Measurements from ENCODE around the gene ODAD4.

The ODAD4 gene

GRCh38 chr17:41892021-41892376 lies 38.4 kb upstream of the ODAD4 start:
- ChIA-PET POLR2A (interaction anchor here (1.0 kb wide), 1 partner anchor 341 kb away, joined by 3 read pairs; no protein-coding TSS in a partner anchor), CTCF (no interaction called here)
- no peak for TF ChIP-seq CTCF (IDR thresholded peaks at IDR 0.05; ENCODE audit: control extremely low read depth, extremely low read depth, low read depth, missing control alignments)
- DNase-seq (ENCODE audit: extremely low spot score), result no peak

- no peak for DNase-seq (ENCODE audit: extremely low spot score)
- POLR2A ChIA-PET, result no interaction called here
- CTCF ChIA-PET, result interaction anchor here (1.4 kb wide), 1 partner anchor 107 kb away, joined by 4 read pairs; the partner anchor contains the start of gene JUP
- no peak for TF ChIP-seq CTCF (IDR thresholded peaks at IDR 0.05; ENCODE audit: control extremely low read depth, extremely low read depth, low read depth, missing control alignments)
Observed at GRCh38 chr17:41893384-41893783, 37.0 kb upstream of the ODAD4 start.

- ChIA-PET POLR2A (interaction anchor here (0.6 kb wide), 1 partner anchor 953 kb away, joined by 3 read pairs; no protein-coding TSS in a partner anchor), CTCF (interaction anchor here (1.2 kb wide), 1 partner anchor 16 kb away, joined by 3 read pairs; no protein-coding TSS in a partner anchor)
- no peak for DNase-seq (ENCODE audit: extremely low spot score)
- TF ChIP-seq CTCF (IDR thresholded peaks at IDR 0.05; ENCODE audit: control extremely low read depth, extremely low read depth, low read depth, missing control alignments), result no peak
Observed at GRCh38 chr17:41894791-41895331, 35.6 kb upstream of the ODAD4 start.

GRCh38 chr17:41895617-41896016 lies 34.8 kb upstream of the ODAD4 start:
- no peak for TF ChIP-seq CTCF (IDR thresholded peaks at IDR 0.05; ENCODE audit: control extremely low read depth, extremely low read depth, low read depth, missing control alignments)
- CTCF ChIA-PET, result interaction anchor here (1.2 kb wide), 1 partner anchor 16 kb away, joined by 3 read pairs; no protein-coding TSS in a partner anchor
- DNase-seq (ENCODE audit: extremely low spot score), result no peak
- POLR2A ChIA-PET, result no interaction called here

GRCh38 chr17:41896726-41897125 lies 33.7 kb upstream of the ODAD4 start:
- DNase-seq (ENCODE audit: extremely low spot score), result no peak
- ChIA-PET POLR2A (no interaction called here), CTCF (no interaction called here)
- no peak for TF ChIP-seq CTCF (IDR thresholded peaks at IDR 0.05; ENCODE audit: control extremely low read depth, extremely low read depth, low read depth, missing control alignments)

GRCh38 chr17:41901646-41902045 lies 28.8 kb upstream of the ODAD4 start:
- ChIA-PET POLR2A (no interaction called here), CTCF (no interaction called here)
- TF ChIP-seq CTCF (IDR thresholded peaks at IDR 0.05; ENCODE audit: control extremely low read depth, extremely low read depth, low read depth, missing control alignments), result no peak
- no peak for DNase-seq (ENCODE audit: extremely low spot score)
